HT1080 (cell line): ENCODE data around the gene LRRTM2. TPM values are rescaled to one million over a fixed set of nuclear protein-coding genes. Genes with fewer than 3 reads are reported as not detected.
A peak's percentile ranks its signal among the peaks of the same experiment; 100 is the strongest.

Source experiments
- DNase-seq: peaks from one replicate; pipeline ENCODE4 v3.0.0-alpha.2; 2015; ENCODE audit warnings: low read depth
- total RNA-seq: library from RNA; depleted of rRNA; stranded (reverse); fragments of >200 nt; shearing (Covaris generic); gene quantifications from 2 replicates; pipeline ENCODE4 v1.2.3, GENCODE V29; 2014

Gene LRRTM2
- total RNA-seq, 1 experiment from 2014 or later, result 4.0 TPM

DNA sequence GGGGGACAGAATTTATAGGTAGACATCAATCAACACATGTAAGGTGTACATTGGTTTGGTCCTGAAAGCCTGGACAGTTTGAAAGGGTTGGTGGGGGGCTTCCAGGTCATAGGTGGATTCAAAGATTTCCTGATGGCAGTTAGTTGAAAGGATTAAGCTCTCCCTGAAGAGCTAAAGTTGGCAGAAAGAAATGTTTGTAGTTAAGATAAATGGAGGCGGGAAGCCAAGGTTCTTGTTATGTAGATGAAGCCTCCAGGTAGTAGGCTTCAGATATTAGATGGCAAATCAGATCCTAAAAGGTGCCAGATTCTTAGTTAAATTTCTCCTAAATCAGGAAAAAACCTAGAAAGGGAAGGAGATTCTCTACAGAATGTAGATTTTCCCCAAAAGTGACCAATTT is 9.0 kb upstream of the LRRTM2 start:
- no peak for DNase-seq

GRCh38 chr5:138883211-138883610 is 8.1 kb upstream of the LRRTM2 start:
- DNase-seq, result no peak

DNA sequence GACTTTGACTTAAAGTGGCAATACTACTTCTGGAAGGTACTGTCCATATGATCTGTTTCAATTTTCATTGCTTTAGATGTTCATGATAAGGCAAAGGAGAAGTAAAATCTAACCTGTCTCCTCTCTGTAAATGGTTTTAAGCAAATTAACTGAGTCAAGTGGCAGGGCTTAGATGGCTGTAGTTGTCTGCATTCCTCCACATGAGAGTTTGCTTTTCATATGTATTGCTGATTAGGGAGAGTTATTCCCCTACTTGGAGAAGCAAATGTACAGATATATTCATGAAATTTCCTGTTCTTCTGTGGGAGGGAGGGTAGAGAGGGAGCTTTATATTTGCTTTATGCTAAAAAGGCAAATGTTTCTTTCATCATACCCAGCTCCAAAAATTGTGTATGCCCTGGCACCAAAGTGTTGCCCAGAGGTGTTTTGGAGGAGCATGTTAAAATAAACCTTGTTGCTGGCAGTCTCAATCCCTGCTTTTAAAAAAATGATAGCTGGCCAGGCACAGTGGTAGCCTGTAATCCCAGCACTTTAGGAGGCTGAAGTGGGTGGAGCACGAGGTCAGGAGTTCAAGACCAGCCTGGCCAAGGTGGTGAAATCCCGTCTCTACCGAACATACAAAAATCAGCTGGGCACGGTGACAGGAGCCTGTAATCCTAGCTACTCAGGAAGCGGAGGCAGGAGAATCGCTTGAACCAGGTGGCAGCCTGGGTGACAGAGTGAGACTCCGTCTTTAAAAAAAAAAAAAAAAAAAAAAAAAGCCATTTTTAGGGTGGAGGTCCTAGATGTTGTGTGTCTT is 3.5 kb upstream of the LRRTM2 start:
- no peak for DNase-seq

DNA sequence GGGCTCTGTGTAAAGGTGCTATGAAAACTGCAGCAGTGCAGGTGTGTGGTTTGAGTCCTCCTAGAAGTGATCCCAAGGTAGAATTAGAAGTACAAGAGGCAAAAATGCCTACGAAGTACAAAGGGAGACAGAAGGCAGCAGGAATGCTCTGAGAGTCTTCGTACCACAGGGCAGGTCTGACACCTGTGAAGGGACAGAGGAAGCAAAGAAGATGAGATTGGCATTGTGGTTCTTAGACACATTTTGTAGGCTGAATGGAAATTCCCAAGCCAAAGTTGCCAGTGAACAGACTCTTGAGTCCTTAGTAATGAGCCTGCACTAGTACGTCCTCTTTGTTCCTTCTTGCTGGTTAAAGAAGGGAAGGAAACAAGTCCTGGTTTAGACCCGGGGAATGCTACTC is 1.7 kb upstream of the LRRTM2 start:
- DNase-seq, result no peak

- no peak for DNase-seq
Observed at GRCh38 chr5:138875946-138876345, 811 bp upstream of the LRRTM2 start.

DNA sequence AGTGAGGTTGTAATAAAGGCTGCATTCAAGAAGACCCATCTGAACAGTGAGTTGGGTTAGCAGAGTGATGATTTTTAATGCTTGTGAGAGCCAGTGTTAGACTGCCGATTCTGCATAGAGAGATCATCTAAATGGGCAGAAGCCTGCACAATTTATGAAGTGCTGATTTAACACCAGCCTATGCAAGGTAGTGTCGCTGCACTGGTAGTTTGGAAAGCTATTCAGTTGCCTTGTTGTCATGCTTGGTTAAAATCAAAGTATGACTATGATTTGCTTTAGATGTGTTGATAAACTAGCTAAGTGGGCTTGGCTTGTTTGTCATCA is 379 bp upstream of the LRRTM2 start:
- no peak for DNase-seq

DNA sequence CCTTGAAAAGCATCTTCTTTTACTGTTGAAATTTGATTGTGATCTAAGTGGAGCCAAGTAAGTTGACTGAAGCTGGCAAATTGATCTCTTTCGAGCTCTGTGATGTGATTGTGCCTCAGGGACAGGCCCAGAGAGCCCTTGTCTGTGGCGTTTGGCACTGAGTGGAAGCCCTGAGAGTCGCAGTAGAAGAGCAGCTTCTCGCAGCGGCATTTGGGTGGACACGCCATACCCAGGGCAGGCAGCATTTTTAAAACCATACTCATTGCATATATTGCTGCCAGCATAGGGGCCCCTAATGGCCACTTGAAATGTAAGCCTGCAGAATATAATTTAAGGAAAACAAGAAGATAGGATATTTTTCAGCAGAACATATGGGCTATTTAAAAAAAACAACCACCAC is 894 bp downstream of the LRRTM2 start:
- DNase-seq, result peak; percentile 29

DNA sequence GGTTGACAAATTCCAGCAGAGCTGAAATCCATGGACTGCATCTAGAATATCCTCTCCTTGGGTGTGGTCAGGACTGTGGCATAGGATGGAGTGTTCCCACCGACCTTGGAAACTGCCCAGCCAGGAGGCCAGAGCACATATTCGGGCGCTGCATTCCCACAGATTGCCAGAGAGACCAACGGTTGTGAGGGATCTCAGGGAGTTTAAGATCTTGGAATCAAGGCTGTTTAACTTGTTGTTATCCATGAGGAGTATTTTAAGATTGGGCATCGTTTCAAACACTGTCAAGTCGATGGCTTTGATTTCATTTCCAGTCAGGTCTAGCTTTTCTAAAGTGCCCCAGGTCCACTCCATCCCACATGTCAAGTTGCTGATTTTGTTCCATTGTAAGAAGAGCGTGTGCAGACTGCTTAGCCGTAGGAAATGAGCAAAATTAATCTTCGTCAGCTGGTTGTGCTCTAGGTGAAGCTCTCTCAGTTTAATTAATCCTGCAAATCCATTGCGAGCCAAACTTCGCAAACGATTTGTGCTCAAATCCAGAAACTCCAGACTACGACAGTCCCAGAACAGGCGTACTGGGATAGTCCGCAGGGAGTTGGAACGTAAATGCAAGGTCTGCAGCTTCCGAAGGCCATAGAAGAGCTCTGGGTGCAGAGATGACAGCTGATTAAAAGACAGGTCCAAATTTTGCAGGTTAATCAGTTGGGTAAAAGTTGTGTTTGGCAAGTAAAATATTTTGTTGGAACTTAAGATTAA is 1.5 kb downstream of the LRRTM2 start:
- no peak for DNase-seq

DNA sequence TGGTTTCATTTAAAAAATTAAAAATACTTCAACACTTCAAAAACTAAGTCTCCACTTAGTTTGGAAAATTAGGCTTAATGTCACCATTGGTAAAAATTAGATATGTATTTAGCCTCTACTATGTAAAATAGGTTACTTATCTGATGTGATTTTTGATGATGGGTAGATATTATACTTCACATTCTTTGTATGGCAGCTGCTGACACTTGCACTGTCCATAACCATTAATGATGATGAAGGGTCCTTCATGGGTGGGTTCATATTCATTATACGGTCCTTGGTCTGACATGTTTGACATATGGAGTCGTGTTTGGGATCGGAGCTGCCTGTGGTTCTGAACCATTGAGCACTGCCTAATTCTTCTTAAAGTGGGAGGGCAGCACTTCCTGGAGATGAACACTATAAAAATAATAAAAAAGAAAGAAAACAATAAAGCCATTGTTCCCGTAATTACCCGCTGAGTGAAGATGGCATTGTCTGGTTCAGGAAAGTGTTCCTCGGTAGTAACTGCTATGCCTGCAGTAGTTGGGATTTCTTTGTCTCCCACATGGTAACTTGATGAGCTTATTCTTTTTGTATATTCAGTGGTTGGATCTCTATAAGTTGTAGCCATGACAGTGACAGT is 2.2 kb downstream of the LRRTM2 start:
- DNase-seq, result peak; percentile 69

DNA sequence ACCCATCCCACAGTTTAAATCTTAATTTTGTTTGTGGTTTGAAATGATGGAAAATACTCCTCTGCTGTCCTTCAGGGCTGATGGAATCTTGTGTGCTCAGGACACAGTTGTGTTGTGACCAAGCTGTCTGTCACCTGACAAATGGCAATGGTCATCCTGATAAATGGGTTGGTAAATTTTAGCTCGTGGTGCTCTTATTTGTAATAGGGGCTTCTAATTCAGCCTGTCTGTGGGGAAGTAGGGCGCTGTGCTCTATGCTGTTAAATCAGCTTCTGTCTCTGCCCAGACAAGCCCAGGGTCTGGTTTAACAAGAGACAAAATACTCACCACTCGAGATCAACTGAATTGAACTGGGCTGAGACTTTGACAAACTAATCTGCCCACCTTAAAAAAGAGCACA is 4.5 kb downstream of the LRRTM2 start:
- no peak for DNase-seq

DNA sequence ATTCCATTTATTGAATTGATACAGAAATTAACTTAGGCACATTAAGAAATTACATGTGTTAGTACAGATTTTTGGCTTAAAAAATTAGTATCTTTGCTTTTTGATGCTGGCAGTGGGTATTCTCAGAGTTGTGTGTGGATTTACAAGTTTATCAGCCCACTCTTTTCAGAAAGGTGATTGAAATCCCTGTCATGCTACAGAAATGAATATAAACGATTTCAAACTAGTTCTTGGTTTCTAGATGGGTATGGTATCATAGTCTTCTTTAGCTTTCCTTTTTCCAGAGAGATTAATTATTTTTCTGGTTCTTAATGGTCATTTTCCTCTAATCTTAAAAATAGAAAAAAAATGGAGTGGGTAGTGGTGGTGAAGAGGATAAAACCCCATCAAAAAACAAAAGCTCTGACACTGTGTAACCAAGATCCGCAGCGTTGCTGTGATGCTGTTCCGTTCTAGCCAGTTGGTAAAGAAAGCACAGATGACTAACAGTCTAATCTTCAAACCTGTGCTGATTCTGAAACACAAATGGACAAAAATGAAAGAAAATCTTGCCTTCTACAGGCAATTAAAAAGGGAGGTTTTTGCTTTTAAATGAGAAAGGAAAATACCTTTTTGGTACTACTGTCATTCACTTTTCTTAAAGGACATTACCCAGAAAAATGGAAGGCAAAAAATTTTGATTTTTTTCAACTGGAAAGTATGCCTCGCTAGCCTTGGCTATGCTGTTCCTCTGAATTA is 5.2 kb downstream of the LRRTM2 start:
- peak; percentile 64 for DNase-seq

DNA sequence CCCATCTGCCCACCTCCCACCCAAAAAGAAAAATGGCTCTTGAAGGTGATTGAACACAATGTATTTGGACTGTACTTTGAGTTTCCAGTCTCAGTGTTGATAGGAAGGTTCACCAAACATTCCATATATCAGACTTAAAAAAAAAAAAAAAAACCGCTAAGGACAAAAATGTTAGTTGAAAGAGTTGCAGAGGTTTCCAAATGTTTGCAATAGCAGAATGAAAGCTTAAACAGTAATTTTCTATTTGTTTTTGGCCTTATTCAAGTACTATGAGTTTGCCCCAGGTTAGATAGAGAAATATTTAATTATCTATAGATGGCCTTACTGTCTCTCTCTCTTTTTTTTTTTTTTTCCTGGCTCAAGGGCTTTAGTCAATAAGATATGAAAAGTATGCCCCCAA is 6.1 kb downstream of the LRRTM2 start:
- DNase-seq, result no peak

- no peak for DNase-seq
Observed at GRCh38 chr5:138867011-138867410, 8.1 kb downstream of the LRRTM2 start.

- DNase-seq, result no peak
Observed at GRCh38 chr5:138853132-138853531, 22.0 kb downstream of the LRRTM2 start.

DNA sequence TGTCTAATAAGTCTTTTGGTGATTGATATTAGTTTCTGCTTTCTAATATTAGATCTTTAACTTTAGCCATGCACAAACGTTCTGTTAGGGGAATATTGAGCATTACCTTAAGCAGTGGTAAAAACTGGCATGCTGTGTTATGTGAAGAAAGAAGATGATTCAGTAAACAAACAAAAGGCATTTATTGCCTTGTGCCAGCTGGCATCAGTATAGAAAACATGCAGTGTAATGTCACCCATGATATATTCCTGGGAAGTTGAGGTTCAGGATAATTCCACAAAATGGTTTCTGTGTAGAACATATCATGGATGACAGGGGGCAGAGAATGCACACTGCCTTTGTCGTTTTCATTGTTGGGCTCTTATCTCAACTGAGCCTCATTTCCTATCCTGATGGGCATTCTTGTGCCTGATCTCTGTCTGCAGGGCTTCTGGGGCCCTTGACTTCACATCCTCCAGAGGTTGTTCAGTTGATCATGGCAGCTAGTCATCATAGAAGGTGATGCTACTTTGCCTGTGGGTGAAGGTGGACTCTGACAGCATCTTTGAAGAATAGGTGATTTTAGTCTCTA is 24.2 kb downstream of the LRRTM2 start:
- DNase-seq, result no peak

DNA sequence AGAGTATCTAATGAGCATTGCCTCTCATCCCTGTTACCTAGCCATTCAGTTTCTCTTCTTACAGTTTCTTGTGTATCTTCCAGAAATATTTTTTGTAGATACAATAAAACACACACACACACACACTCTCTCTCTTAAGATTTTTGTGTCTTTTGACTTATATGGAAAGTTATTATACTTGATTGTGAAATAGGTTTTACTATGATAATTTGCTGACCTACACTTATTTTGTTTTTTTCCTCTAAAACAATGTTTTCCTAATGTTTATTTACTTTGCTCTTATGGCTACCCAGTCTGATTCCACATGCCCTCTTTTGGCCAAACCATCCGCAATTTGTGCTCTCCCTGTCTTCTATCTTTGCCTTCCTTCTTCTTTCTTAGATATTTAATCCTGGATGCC is 25.3 kb downstream of the LRRTM2 start:
- DNase-seq, result no peak

GRCh38 chr5:138849439-138849838 is 25.7 kb downstream of the LRRTM2 start:
- DNase-seq, result no peak

GRCh38 chr5:138844812-138845513 is 30.2 kb downstream of the LRRTM2 start:
- DNase-seq, result peak; percentile 80

- no peak for DNase-seq
Observed at GRCh38 chr5:138844125-138844461, 31.0 kb downstream of the LRRTM2 start.

DNA sequence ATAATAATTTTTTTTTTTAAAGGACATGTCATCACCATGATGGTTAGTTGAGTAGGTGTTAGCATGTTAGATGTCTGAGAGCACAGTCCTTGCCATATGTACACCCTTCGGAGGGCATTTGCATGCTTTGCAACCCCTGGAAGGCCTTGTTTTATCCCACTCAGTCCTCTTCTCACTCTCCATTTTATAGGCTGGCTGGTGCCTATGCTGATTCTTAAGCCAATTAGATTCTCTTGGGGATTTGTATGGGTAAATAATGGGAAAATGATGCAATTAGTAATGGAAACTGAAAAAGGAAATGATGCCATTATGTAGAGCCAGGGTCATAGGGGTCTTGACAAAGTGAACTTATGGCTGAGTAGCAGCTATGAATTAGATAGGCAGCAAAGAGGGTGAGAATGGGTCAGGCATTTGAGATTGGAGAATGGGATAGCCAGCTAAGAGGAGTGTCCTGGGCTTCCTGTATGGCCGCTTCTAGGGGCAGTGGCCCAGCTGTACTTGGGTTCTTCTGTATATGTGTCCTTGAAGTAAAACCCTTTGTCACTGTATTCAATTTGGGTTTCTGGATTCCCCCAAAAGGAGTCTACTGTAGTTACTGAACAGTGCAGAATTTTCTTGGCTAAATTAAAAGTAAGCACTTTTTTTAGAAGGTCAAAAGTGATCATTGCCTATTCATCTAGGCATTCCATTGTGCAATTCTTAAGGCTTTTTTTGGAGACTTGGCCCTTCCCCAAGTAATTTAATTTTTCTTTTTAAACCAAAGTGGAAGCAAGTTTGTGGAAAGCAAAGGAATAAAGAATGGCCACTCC is 31.6 kb downstream of the LRRTM2 start:
- no peak for DNase-seq
